ENCODE measurements around the gene SORBS2.

Gene SORBS2

GRCh38 chr4:185638093-185638492 is 173.9 kb downstream of the SORBS2 start:
- DNase-seq (ENCODE audit: low read depth) = no peak

GRCh38 chr4:185637163-185637875 is 174.7 kb downstream of the SORBS2 start:
- no peak for DNase-seq (ENCODE audit: low read depth)

GRCh38 chr4:185634066-185634652 is 177.8 kb downstream of the SORBS2 start:
- DNase-seq (ENCODE audit: low read depth) = no peak

GRCh38 chr4:185626798-185627197 is 185.2 kb downstream of the SORBS2 start:
- no peak for DNase-seq (ENCODE audit: low read depth)

- DNase-seq (ENCODE audit: low read depth) = no peak
These were observed 186.5 kb downstream of the SORBS2 start for GRCh38 chr4:185625503-185625902.

- DNase-seq (ENCODE audit: low read depth) = no peak
These were observed 187.8 kb downstream of the SORBS2 start for GRCh38 chr4:185624259-185624589.

GRCh38 chr4:185623444-185624258 is 188.3 kb downstream of the SORBS2 start:
- no peak for DNase-seq (ENCODE audit: low read depth)

GRCh38 chr4:185608185-185608584 is 203.8 kb downstream of the SORBS2 start:
- DNase-seq (ENCODE audit: low read depth) = no peak

- DNase-seq (ENCODE audit: low read depth) = no peak
These were observed 209.6 kb downstream of the SORBS2 start for GRCh38 chr4:185602397-185602796.

GRCh38 chr4:185600801-185601434 is 211.1 kb downstream of the SORBS2 start:
- DNase-seq (ENCODE audit: low read depth) = no peak

- no peak for DNase-seq (ENCODE audit: low read depth)
These were observed 212.3 kb downstream of the SORBS2 start for GRCh38 chr4:185599553-185600243.

GRCh38 chr4:185598846-185599552 is 213.0 kb downstream of the SORBS2 start:
- no peak for DNase-seq (ENCODE audit: low read depth)

GRCh38 chr4:185597532-185598188 is 214.3 kb downstream of the SORBS2 start:
- DNase-seq (ENCODE audit: low read depth) = peak; percentile 51

GRCh38 chr4:185592845-185593488 is 219.0 kb downstream of the SORBS2 start:
- no peak for DNase-seq (ENCODE audit: low read depth)

GRCh38 chr4:185592438-185592837 is 219.6 kb downstream of the SORBS2 start:
- DNase-seq (ENCODE audit: low read depth) = no peak

- DNase-seq (ENCODE audit: low read depth) = no peak
These were observed 220.3 kb downstream of the SORBS2 start for GRCh38 chr4:185591679-185592141.

- DNase-seq (ENCODE audit: low read depth) = no peak
These were observed 221.0 kb downstream of the SORBS2 start for GRCh38 chr4:185590982-185591381.

- DNase-seq (ENCODE audit: low read depth) = no peak
These were observed 222.7 kb downstream of the SORBS2 start for GRCh38 chr4:185589067-185589836.

- DNase-seq (ENCODE audit: low read depth) = peak; percentile 38
These were observed 224.4 kb downstream of the SORBS2 start for GRCh38 chr4:185587427-185588161.

Measured in stimulated activated CD8-positive, alpha-beta memory T cell treated with anti-CD3 and anti-CD28 coated beads, Interleukin-4, amount 100 ng/mL, for 24 hours (primary cell).